Gastroesophageal sphincter (tissue), 4 donors: Measurements from ENCODE around the gene PTPRN2. TPM values are rescaled to one million over a fixed set of nuclear protein-coding genes. Genes with fewer than 3 reads are reported as not detected.

Source experiments
- ATAC-seq: fragments of 150-250 bp; one replicate; pipeline ENCODE4 v1.9.1; 2016; ENCODE audit warnings: mild to moderate bottlenecking, moderate library complexity
- H3K27ac ChIP-seq, 4 donors: fragments of 200-600 bp; sonication (generic) in 3 of 4; 1 replicate in 3 of 4; 2 replicates in 1 of 4; pipeline ENCODE4 v1.5.1; 2016 to 2019
- H3K27me3 ChIP-seq: fragments of 200-600 bp; sonication (generic); one replicate; pipeline ENCODE4 v1.5.1; 2019
- H3K36me3 ChIP-seq, 2 donors: fragments of 200-600 bp; sonication (generic); one replicate each; pipeline ENCODE4 v1.5.1; 2019; ENCODE audit warnings: control low read depth in 1 of 2
- H3K4me1 ChIP-seq, 3 donors: fragments of 200-600 bp; sonication (generic); 1 replicate in 2 of 3; 2 replicates in 1 of 3; pipeline ENCODE4 v1.5.1; 2016 to 2019; ENCODE audit warnings: control low read depth in 2 of 3
- H3K4me3 ChIP-seq, 2 donors: fragments of 200-600 bp; sonication (generic); one replicate each; pipeline ENCODE4 v1.5.1; 2019; ENCODE audit warnings: mild to moderate bottlenecking in 1 of 2, moderate library complexity in 1 of 2
- H3K9me3 ChIP-seq, 3 donors: fragments of 200-600 bp; sonication (generic); one replicate each; pipeline ENCODE4 v1.5.1; 2017 to 2019; ENCODE audit warnings: control low read depth in 2 of 3
- EP300 ChIP-seq: sonication (generic); formaldehyde crosslinking; IDR thresholded peaks from one replicate; pipeline ENCODE4 v1.6.1; 2017; ENCODE audit warnings: antibody characterized with exemption, mild to moderate bottlenecking
- POLR2A ChIP-seq, 2 donors: fragments of 450-650 bp; IDR thresholded peaks; one replicate each; pipeline ENCODE4 v1.6.1; 2017; ENCODE audit warnings: antibody characterized with exemption in 2 of 2, mild to moderate bottlenecking in 2 of 2, moderate library complexity in 1 of 2
- POLR2AphosphoS5 ChIP-seq: sonication (generic); formaldehyde crosslinking; IDR thresholded peaks from one replicate; pipeline ENCODE4 v1.6.1; 2017; ENCODE audit warnings: antibody characterized with exemption
- WGBS, 2 donors: methylation state at CpG; one replicate each; pipeline ENCODE4 v1.1.5; 2018; ENCODE audit warnings: low coverage in 1 of 2; 5-methylcytosine and 5-hydroxymethylcytosine counted together
- total RNA-seq, 4 donors: library from RNA; depleted of rRNA; stranded (reverse); fragments of >200 nt; gene quantifications; one replicate each; pipeline ENCODE4 v1.1.0, GENCODE V29; 2016
- TF ChIP-seq, protein P1 (sequence below), 4 experiments: fragments of 200-600 bp in 2 of 4; fragments of 450-650 bp in 2 of 4; sonication (generic) in 1 of 4; IDR thresholded peaks; one replicate each; pipeline ENCODE4 v1.5.1; 2017 to 2019; ENCODE audit warnings: antibody characterized with exemption in 4 of 4, mild to moderate bottlenecking in 2 of 4, moderate library complexity in 2 of 4

Gene PTPRN2
- total RNA-seq, 4 donors from 2014 or later = 1.7 to 4.7 (median 3.3) TPM

DNA sequence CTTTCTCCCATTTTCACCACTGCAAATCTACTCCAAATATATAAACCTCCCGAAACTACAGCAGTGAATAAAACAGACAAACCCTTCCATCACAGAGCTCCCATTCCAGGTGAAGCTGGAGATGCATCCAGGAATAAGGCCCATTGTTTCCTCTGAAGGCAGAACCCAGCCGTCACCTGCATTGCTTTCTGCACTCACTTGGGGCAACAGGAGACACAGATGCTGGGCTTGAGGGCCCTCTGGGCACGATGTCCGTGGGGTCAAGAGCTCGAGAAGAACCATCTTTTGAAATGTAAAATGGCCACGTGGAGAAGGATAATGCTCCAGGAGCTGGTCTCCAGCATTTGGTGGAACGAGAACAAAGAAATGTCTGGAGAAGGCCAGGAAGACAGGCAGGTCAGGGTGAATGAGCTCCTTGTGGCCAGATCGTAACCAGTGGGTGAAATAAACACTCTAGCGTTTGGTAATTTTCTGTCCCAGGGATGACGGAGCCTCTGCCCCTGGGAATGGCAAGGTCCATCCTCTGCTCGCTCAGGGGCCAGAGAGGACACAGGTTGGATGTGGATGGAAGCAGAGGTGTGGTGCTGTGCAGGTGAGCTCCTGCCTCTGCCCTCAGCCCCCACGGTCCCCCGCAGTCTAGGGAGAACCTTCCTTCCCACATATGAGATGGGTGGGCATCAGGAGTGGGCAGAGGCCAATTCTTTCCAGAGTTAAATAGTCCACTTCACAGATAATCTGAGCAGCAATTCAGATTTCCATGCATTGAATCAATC, 694.7 kb downstream of the PTPRN2 start:
- ATAC-seq = no peak
- TF ChIP-seq EP300 = no peak
- no peak for TF ChIP-seq POLR2AphosphoS5
- TF ChIP-seq POLR2A (IDR thresholded peaks at IDR 0.05) = no peak
- TF ChIP-seq, protein P1, sequence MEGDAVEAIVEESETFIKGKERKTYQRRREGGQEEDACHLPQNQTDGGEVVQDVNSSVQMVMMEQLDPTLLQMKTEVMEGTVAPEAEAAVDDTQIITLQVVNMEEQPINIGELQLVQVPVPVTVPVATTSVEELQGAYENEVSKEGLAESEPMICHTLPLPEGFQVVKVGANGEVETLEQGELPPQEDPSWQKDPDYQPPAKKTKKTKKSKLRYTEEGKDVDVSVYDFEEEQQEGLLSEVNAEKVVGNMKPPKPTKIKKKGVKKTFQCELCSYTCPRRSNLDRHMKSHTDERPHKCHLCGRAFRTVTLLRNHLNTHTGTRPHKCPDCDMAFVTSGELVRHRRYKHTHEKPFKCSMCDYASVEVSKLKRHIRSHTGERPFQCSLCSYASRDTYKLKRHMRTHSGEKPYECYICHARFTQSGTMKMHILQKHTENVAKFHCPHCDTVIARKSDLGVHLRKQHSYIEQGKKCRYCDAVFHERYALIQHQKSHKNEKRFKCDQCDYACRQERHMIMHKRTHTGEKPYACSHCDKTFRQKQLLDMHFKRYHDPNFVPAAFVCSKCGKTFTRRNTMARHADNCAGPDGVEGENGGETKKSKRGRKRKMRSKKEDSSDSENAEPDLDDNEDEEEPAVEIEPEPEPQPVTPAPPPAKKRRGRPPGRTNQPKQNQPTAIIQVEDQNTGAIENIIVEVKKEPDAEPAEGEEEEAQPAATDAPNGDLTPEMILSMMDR (IDR thresholded peaks at IDR 0.05) = no peak
- WGBS, 2 donors = 57 to 81% methylated on average over 3 of the region's 13 CpGs

DNA sequence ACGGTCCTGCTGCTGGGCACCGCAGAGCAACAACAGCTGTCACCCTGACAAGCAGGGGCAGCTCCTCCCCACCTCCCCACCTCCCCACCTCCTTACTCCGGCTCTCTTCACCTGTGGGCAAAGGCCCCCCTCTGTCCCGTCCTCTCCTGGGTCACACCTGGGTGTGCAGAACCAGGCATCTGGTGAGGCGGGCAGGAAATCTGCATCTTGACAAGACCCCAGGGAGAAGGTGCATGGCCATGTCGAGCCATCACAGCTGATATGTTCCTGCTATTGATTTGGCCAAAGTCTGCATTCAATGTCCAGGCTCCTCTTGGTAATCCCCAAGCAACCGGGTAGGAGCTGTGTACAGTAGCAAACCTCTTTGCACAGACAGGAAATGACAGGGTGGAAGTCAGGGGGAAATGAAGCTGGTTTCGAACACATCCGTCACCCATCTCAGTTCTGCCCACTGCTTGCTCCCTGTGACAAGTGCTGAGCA, 696.7 kb downstream of the PTPRN2 start:
- no peak for TF ChIP-seq EP300
- TF ChIP-seq POLR2AphosphoS5 = no peak
- TF ChIP-seq, protein P1 (IDR thresholded peaks at IDR 0.05) = no peak
- no peak for TF ChIP-seq POLR2A (IDR thresholded peaks at IDR 0.05)
- no peak for ATAC-seq
- no peaks in the 10 kb centered on the region for H3K9me3 ChIP-seq
- H3K4me1 ChIP-seq = no peaks in the 10 kb centered on the region
- H3K4me3 ChIP-seq = no peak overlapping the region
- no peak overlapping the region for H3K27ac ChIP-seq
- H3K27me3 ChIP-seq = peaks cover 31% of the 10 kb centered on the region
- H3K36me3 ChIP-seq = no peaks in the 10 kb centered on the region
- WGBS, 2 donors = 76 to 80% methylated on average over 2 to 3 of the region's 9 CpGs

More for the DNA sequence above, 694.7 kb downstream of the PTPRN2 start:
- Histone ChIP-seq H3K36me3 (no peaks in the 10 kb centered on the region), H3K4me3 (no peak overlapping the region), H3K9me3 (no peaks in the 10 kb centered on the region), H3K4me1 (no peaks in the 10 kb centered on the region), H3K27ac (no peak overlapping the region), H3K27me3 (peaks cover 31% of the 10 kb centered on the region)

DNA sequence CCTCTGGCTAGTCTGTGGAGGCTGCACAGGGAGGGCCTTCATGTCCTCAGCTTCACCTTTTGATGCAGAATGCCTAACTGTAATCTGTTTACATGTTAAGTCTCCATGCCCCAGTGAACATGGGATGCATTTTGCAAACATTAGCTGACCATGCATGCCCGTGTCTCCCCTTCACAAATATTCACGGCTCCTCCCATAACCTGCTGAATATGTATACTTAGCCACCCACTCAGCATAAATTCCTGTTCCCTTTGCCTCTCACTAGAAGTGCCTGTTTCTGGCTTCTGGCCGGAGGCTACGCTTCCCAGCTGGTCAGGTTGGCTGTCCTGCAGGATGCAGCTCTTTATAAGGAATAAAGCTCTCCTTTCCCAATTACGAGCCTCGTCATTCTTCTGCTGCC, 698.1 kb downstream of the PTPRN2 start:
- ATAC-seq = no peak
- TF ChIP-seq POLR2A (IDR thresholded peaks at IDR 0.05) = no peak
- TF ChIP-seq EP300 = no peak
- TF ChIP-seq, protein P1 (IDR thresholded peaks at IDR 0.05) = no peak
- TF ChIP-seq POLR2AphosphoS5 = no peak
- Histone ChIP-seq H3K36me3 (no peaks in the 10 kb centered on the region), H3K4me1 (no peaks in the 10 kb centered on the region), H3K9me3 (peaks cover 0 to 3% (median 0%) of the 10 kb centered on the region in 3 donors), H3K27ac (no peak overlapping the region), H3K27me3 (peaks cover 26% of the 10 kb centered on the region), H3K4me3 (no peak overlapping the region)
- WGBS, 2 donors = 74 to 83% methylated on average over 5 of the region's 6 CpGs

DNA sequence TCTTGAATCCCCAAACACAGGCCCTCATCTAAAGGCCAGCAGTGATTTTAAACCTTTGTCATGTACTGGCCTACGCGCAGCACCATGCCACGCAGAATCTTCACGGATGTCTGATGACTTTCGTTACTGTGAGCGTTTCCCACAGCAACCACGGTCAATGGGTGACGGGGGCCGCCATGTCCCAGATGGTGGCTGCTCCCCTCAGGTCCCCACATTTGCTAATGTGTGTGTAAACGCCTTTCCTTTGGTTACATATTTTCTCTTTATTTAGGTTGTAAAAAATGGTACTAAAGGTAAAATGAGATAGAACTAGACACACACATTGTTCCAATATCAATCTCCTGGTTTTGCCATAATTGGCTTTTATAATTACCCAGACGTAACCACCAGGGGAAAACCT, 699.0 kb downstream of the PTPRN2 start:
- Histone ChIP-seq H3K27ac (no peak overlapping the region), H3K27me3 (peaks cover 25% of the 10 kb centered on the region), H3K4me3 (no peak overlapping the region), H3K4me1 (no peaks in the 10 kb centered on the region), H3K9me3 (peaks cover 0 to 5% (median 0%) of the 10 kb centered on the region in 3 donors), H3K36me3 (no peaks in the 10 kb centered on the region)
- ATAC-seq = no peak
- no peak for TF ChIP-seq POLR2A (IDR thresholded peaks at IDR 0.05)
- WGBS, 2 donors = 79 to 81% methylated on average over 9 to 11 of the region's 11 CpGs

DNA sequence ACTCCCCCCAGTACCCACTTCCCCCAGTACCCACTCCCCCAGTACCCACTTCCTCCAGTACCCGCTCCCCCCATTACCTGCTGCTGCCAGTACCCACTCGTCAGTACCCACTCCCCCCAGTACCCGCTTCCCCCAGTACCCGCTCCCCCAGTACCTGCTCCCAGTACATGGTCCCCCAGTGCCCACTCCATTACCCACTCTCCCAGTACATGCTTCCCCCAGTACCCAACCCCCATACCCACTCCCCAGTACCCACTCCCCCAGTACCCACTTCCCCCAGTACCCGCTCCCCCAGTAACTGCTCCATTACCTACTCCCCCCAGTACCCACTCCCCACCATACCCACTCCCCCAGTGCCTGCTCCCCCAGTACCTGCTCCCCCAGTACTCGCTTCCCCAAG, 700.2 kb downstream of the PTPRN2 start:
- Histone ChIP-seq H3K4me1 (no peaks in the 10 kb centered on the region), H3K27ac (no peak overlapping the region), H3K4me3 (no peak overlapping the region), H3K9me3 (peaks cover 0 to 5% (median 0%) of the 10 kb centered on the region in 3 donors), H3K36me3 (no peaks in the 10 kb centered on the region), H3K27me3 (peaks cover 15% of the 10 kb centered on the region)
- WGBS, 2 donors = no CpG with 5 or more reads among the region's 6 CpGs
- TF ChIP-seq POLR2A (IDR thresholded peaks at IDR 0.05) (no peak), POLR2AphosphoS5 (no peak), EP300 (no peak)
- TF ChIP-seq, protein P1 (IDR thresholded peaks at IDR 0.05) = no peak
- no peak for ATAC-seq
